HG03354 (cell line): ENCODE measurements around the gene NTF4.
"Not testable (repeated sequence)": the region's sequence is repeated elsewhere in the genome, so short reads cannot be mapped to it uniquely, and the experiment has no call there.

Experiments used
- ATAC-seq: cut with Tn5 transposase; IDR thresholded peaks from one replicate; pipeline ENCODE4 v1.9.1; 2021; ENCODE audit warnings: mild to moderate bottlenecking; ENCODE audit not compliant: unreplicated experiment, poor library complexity, severe bottlenecking

The NTF4 gene

GRCh38 chr19:49059053-49059452 lies 5.6 kb downstream of the NTF4 start:
- no peak for ATAC-seq

- no peak for ATAC-seq
Observed at GRCh38 chr19:49058562-49058961, 6.1 kb downstream of the NTF4 start.

- ATAC-seq = no peak
Observed at GRCh38 chr19:49057636-49058234, 6.9 kb downstream of the NTF4 start, which contains the start of gene CGB7. Gene CGB7 (minus strand): TSS chr19:49057749. CDS start chr19:49055375, 2,374 bp downstream.

- ATAC-seq = not testable (repeated sequence)
Observed at GRCh38 chr19:49056902-49057596, 7.6 kb downstream of the NTF4 start.

- ATAC-seq = no peak
Observed at GRCh38 chr19:49056101-49056901, 8.3 kb downstream of the NTF4 start.

- not testable (repeated sequence) for ATAC-seq
Observed at GRCh38 chr19:49050376-49051033, 14.1 kb downstream of the NTF4 start.

- not testable (repeated sequence) for ATAC-seq
Observed at GRCh38 chr19:49049834-49050233, 14.8 kb downstream of the NTF4 start.

- ATAC-seq = not testable (repeated sequence)
Observed at GRCh38 chr19:49049011-49049410, 15.6 kb downstream of the NTF4 start, which contains the start of gene CGB8. Gene CGB8 (minus strand): TSS chr19:49049111. CDS start chr19:49048739, 372 bp downstream.

- not testable (repeated sequence) for ATAC-seq
Observed at GRCh38 chr19:49043548-49043947, 21.1 kb downstream of the NTF4 start, which contains the start of gene CGB5. Gene CGB5 (plus strand): TSS chr19:49043848. CDS start chr19:49044210, 362 bp downstream.

- ATAC-seq = not testable (repeated sequence)
Observed at GRCh38 chr19:49042666-49043065, 22.0 kb downstream of the NTF4 start.

- no peak for ATAC-seq
Observed at GRCh38 chr19:49042177-49042576, 22.4 kb downstream of the NTF4 start.

GRCh38 chr19:49039736-49040135 lies 24.9 kb downstream of the NTF4 start:
- ATAC-seq = not testable (repeated sequence)

- not testable (repeated sequence) for ATAC-seq
Observed at GRCh38 chr19:49038557-49039276, 25.9 kb downstream of the NTF4 start.

GRCh38 chr19:49038111-49038510 lies 26.5 kb downstream of the NTF4 start:
- ATAC-seq = not testable (repeated sequence)

GRCh38 chr19:49036815-49037214 lies 27.8 kb downstream of the NTF4 start, which contains the start of gene CGB1:
Gene CGB1 (minus strand): TSS chr19:49036895. CDS start chr19:49036711, 184 bp downstream.
- ATAC-seq = not testable (repeated sequence)

GRCh38 chr19:49031642-49032301 lies 32.8 kb downstream of the NTF4 start, which contains the start of gene CGB2:
Gene CGB2 (plus strand): TSS chr19:49031890. CDS start chr19:49032096, 206 bp downstream.
- not testable (repeated sequence) for ATAC-seq

- ATAC-seq = not testable (repeated sequence)
Observed at GRCh38 chr19:49030323-49030722, 34.3 kb downstream of the NTF4 start.

- not testable (repeated sequence) for ATAC-seq
Observed at GRCh38 chr19:49029749-49030148, 34.9 kb downstream of the NTF4 start.
